Astrocyte of the spinal cord (primary cell): ENCODE data around the gene ZNF586.

Source experiments
- DNase-seq: peaks from one replicate; pipeline ENCODE4 v3.0.0; 2011; ENCODE audit warnings: low read depth, low spot score
- H3K4me3 ChIP-seq: 2 replicates; pipeline ENCODE4 v1.5.1; 2011; ENCODE audit warnings: low read depth, mild to moderate bottlenecking, low read length, moderate library complexity
- in situ Hi-C: cut with HindIII; loops from 2 replicates; pipeline ENCODE4 v1.10.0; 2017; ENCODE audit warnings: low sequenced_read_pairs
- TF ChIP-seq, protein P1 (sequence below): IDR thresholded peaks from 2 replicates; pipeline ENCODE4 v1.5.1; 2012; ENCODE audit warnings: low read depth, mild to moderate bottlenecking, low read length, inconsistent platforms

ZNF586 gene

DNA sequence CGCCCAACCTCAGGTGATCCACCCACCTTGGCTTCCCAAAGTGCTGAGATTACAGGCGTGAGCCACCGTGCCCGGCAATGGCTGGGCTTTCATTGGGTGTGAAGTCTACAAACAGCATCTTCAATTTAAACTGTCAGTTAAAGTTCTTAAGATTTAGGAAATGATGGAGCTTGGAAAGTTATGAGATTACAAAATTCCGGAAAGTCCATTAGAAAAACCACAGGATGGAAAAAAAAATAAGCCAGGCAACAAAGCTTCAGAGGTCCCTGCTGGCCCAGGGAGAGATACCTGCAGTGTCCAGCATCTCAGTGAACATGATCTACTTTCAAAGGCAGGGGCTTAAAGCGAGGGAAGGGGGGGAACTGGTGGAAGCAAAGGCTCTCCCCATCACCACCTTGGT, 56.0 kb downstream of the ZNF586 start:
- in situ Hi-C loops = no loop called here
- no peak overlapping the region for H3K4me3 ChIP-seq
- DNase-seq = no peak
- TF ChIP-seq, protein P1, sequence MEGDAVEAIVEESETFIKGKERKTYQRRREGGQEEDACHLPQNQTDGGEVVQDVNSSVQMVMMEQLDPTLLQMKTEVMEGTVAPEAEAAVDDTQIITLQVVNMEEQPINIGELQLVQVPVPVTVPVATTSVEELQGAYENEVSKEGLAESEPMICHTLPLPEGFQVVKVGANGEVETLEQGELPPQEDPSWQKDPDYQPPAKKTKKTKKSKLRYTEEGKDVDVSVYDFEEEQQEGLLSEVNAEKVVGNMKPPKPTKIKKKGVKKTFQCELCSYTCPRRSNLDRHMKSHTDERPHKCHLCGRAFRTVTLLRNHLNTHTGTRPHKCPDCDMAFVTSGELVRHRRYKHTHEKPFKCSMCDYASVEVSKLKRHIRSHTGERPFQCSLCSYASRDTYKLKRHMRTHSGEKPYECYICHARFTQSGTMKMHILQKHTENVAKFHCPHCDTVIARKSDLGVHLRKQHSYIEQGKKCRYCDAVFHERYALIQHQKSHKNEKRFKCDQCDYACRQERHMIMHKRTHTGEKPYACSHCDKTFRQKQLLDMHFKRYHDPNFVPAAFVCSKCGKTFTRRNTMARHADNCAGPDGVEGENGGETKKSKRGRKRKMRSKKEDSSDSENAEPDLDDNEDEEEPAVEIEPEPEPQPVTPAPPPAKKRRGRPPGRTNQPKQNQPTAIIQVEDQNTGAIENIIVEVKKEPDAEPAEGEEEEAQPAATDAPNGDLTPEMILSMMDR = no peak

DNA sequence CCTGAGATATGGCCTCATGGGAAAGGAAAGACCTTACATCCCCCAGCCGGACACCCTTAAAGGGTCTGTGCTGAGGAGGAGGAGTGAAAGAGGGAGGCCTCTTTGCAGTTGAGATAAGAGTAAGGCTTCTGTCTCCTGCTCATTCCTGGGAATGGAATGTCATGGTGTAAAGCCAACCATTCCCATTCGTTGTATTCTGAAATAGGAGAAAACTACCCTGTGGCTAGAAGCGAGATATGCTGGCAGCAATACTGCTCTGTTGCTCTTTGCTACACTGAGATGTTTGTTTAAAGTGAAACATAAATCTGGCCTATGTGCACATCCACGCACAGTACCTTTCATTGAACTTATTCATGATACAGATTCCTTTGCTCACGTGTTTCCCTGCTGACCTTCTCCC, 59.8 kb downstream of the ZNF586 start:
- TF ChIP-seq, protein P1 = no peak
- no peak for DNase-seq
- in situ Hi-C loops = no loop called here
- H3K4me3 ChIP-seq = no peak overlapping the region

DNA sequence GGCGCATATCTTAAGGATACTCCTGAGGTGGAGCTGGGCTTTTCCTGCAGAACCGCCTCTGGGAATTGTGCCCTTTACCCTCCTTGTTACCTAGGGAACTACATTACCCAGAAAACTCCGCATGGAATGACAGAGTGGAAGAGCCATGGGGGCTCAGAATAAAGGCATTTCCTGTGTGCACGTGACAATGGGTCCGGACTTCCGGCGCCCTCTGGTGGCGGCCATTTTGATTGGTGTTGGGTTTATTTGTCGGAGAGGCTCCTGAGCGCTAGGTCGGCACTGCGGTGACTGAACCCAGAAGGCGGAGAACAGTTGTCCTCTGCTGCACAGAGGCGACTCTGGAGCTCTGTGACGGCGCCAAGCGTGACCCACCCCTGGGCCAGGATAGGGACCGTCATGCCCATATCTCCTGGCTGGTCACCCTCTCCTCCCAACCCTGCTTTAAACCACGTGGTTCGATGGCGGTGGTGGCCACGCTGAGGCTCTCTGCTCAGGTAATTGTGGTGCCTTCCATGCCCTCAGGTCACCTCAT, 60.7 kb downstream of the ZNF586 start, which contains the start of gene ZNF587B:
ZNF587B (plus strand) TSS at position 229 of the 532 bp plus-strand sequence; CDS start at position 459, 230 bp downstream.
- TF ChIP-seq, protein P1 = peak; percentile 26
- peak; percentile 77 for DNase-seq
- in situ Hi-C loops = no loop called here

More for the DNA sequence above, 60.7 kb downstream of the ZNF586 start, which contains the start of gene ZNF587B:
- peak within 1 kb of the TSS; percentile 55 for H3K4me3 ChIP-seq
